ENCODE data around the gene EPS15.

GRCh38 chr1:51422367-51423072 lies 96.5 kb downstream of the EPS15 start:
- TF ChIP-seq CTCF (IDR thresholded peaks at IDR 0.05) (no peak), POLR2A (IDR thresholded peaks at IDR 0.05) (no peak)

Measured in ovary (tissue), 3 donors.